ENCODE data around the gene APOOL. TPM values are rescaled to one million over a fixed set of nuclear protein-coding genes. Genes with fewer than 3 reads are reported as not detected.

APOOL gene
- total and polyA plus RNA-seq, 9 of the 15 experiments (the other 6 are each of a cell fraction or from before 2014, with no cell fraction given) = 4.6 to 20.5 (median 10.2) TPM

- in situ Hi-C loops (cut with MboI) = no loop called here
- Histone ChIP-seq H3K4me2 (ENCODE audit: insufficient read depth, low read length) (no peak overlapping the region), H3K79me2 (ENCODE audit: control insufficient read depth, insufficient read depth, low read length) (no peaks in the 10 kb centered on the region), H2AFZ (ENCODE audit: low read depth, low read length) (no peak overlapping the region), H3K36me3 (ENCODE audit: control insufficient read depth, insufficient read depth, low read length) (no peaks in the 10 kb centered on the region), H3K27me3 (ENCODE audit: control insufficient read depth in 2 of 2, insufficient read depth in 2 of 2, low read length in 2 of 2) (no peaks in the 10 kb centered on the region), H3K27ac (ENCODE audit: extremely low read depth, low read depth, low read length) (no peak overlapping the region), H3K9me3 (replicated peaks; ENCODE audit: control insufficient read depth, insufficient read depth, low read depth, low read length) (no peaks in the 10 kb centered on the region), H3K9me1 (ENCODE audit: control insufficient read depth, insufficient read depth, low read length) (no peaks in the 10 kb centered on the region), H3K4me1 (replicated peaks in 1 of 2; ENCODE audit: control insufficient read depth in 2 of 2, insufficient read depth in 2 of 2, low read length in 2 of 2) (no peaks in the 10 kb centered on the region), H3K9ac (ENCODE audit: insufficient read depth in 1 of 2, low read depth in 2 of 2, low read length in 2 of 2) (no peak overlapping the region), H3K4me3 (no peak overlapping the region), H4K20me1 (replicated peaks; ENCODE audit: control insufficient read depth, insufficient read depth, low read length) (no peaks in the 10 kb centered on the region)
- DNase-seq (ENCODE audit: extremely low read depth in 1 of 4, low spot score in 3 of 4) (no peak), FAIRE-seq (no peak), ATAC-seq (no peak)
- TF ChIP-seq TOE1 (IDR thresholded peaks at IDR 0.05; ENCODE audit: borderline replicate concordance) = no peak
- no peak for TF ChIP-seq TOE1 (CRISPR knock-in tag; IDR thresholded peaks at IDR 0.05; ENCODE audit: borderline replicate concordance, low read depth)
- TF ChIP-seq UBTF (IDR thresholded peaks at IDR 0.05; ENCODE audit: borderline replicate concordance in 1 of 2, low read depth in 2 of 2, low read length in 2 of 2) = no peak
- no peak for TF ChIP-seq TEAD1 (CRISPR knock-in tag; IDR thresholded peaks at IDR 0.05)
- TF ChIP-seq CBFA2T3 (IDR thresholded peaks at IDR 0.05) = no peak
- TF ChIP-seq ZNF280A (IDR thresholded peaks at IDR 0.05; ENCODE audit: low read depth, partially characterized antibody) = no peak
- no peak for TF ChIP-seq ZNF197 (CRISPR knock-in tag; IDR thresholded peaks at IDR 0.05; ENCODE audit: low read depth)
- no peak for TF ChIP-seq CEBPG (CRISPR knock-in tag; IDR thresholded peaks at IDR 0.05)
- no peak for TF ChIP-seq CEBPG (tag; conservative IDR thresholded peaks at IDR 0.05 in 1 of 2, IDR thresholded peaks at IDR 0.05 in 1 of 2)
- no peak for TF ChIP-seq GATAD2A (IDR thresholded peaks at IDR 0.05)
- TF ChIP-seq ZNF584 (CRISPR knock-in tag; IDR thresholded peaks at IDR 0.05; ENCODE audit: low read depth) = no peak
- no peak for TF ChIP-seq TARDBP (IDR thresholded peaks at IDR 0.05)
- no peak for TF ChIP-seq BRCA1 (IDR thresholded peaks at IDR 0.05)
- TF ChIP-seq BRCA1 (CRISPR knock-in tag; IDR thresholded peaks at IDR 0.05) = no peak
- TF ChIP-seq NELFE (IDR thresholded peaks at IDR 0.05; ENCODE audit: insufficient read depth, insufficient read length) = no peak
- no peak for TF ChIP-seq STAT5B (CRISPR knock-in tag; IDR thresholded peaks at IDR 0.05)
- TF ChIP-seq BRD4 (IDR thresholded peaks at IDR 0.05) = no peak
- TF ChIP-seq PRPF4 (IDR thresholded peaks at IDR 0.05; ENCODE audit: insufficient read depth, low read depth, low read length, poor library complexity, severe bottlenecking) = no peak
- BruUV-seq (replicated peaks) = no TSS peak
- CTCF ChIA-PET (ENCODE audit: low intra/inter-chr PET ratio) = no interaction called here
- intact Hi-C loops (cut with micrococcal nuclease) = no loop called here
- POLR2A ChIA-PET = no interaction called here
Measured at GRCh38 chrX:85029043-85029442, 25.4 kb downstream of the APOOL start.
